ENCODE measurements around the gene NUDT13. TPM values are rescaled to one million over a fixed set of nuclear protein-coding genes. Genes with fewer than 3 reads are reported as not detected.
"Not testable (repeated sequence)": the region's sequence is repeated elsewhere in the genome, so short reads cannot be mapped to it uniquely, and the experiment has no call there.

The NUDT13 gene
- total and polyA plus RNA-seq, 2 donors = 1.3 to 2.1 TPM

DNA sequence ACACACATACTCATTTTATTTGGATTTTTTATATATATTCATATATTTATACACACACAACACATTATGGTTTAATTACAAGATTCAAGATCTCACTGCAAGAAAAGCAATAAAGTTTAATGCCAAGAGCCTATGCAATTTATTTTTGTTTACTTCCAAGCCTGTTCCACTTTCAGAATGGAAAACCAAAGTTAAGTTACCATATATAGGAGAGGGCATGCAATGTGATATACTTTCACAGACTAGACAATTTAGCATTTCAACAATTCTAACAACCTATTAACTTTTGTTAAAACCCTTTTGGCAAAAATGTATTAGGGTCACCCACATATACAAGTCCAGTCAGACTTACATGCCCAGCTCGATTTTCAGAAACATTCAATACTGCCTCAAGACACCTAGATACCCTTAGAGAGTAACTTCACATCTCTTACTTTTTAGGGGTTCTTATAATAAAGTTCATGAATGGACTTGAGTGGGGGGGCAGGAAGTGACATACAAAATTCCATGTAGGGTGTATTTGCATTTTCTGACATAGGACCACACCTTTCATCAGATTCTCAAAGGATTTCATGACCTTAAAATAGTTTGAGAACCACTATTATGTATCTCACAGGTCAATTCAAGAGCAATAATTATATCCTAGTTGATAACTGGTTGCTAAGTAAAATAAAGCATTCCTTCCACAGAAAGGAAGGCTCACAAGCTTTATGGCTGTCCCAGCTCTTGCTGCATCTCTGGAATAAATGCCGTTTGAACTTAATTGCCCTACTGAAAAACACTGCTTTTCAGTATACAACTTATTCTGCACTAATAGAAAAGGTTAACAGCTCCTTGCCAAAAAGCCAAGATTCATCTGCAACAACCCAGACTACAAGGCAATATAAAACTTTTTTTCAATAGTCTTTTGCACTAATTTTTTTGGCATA lies 16.1 kb upstream of the NUDT13 start:
- no peaks in the 10 kb centered on the region for H3K36me3 ChIP-seq (ENCODE audit: insufficient read depth)
- WGBS = 28% methylated on average over 2 of the region's 2 CpGs
- no peak overlapping the region for H3K4me3 ChIP-seq (ENCODE audit: low read depth, low read length)
- H3K27ac ChIP-seq (ENCODE audit: low read depth) = no peak overlapping the region
- H3K4me1 ChIP-seq (ENCODE audit: insufficient read depth) = no peaks in the 10 kb centered on the region
- DNase-seq (ENCODE audit: extremely low spot score) = no peak

GRCh38 chr10:73094986-73095480 lies 15.2 kb upstream of the NUDT13 start:
- H3K4me1 ChIP-seq (ENCODE audit: insufficient read depth) = no peaks in the 10 kb centered on the region
- whole genome bisulfite sequencing = 3% methylated on average over 5 of the region's 5 CpGs
- H3K27ac ChIP-seq (ENCODE audit: low read depth) = no peak overlapping the region
- H3K36me3 ChIP-seq (ENCODE audit: insufficient read depth) = no peaks in the 10 kb centered on the region
- no peak for DNase-seq (ENCODE audit: extremely low spot score)
- H3K4me3 ChIP-seq (ENCODE audit: low read depth, low read length) = peak overlapping the region; percentile 62

- peak; percentile 70 for DNase-seq (ENCODE audit: extremely low spot score)
- Histone ChIP-seq H3K27ac (ENCODE audit: low read depth) (peak overlapping the region; percentile 98), H3K4me3 (ENCODE audit: low read depth, low read length) (peak overlapping the region; percentile 62), H3K36me3 (ENCODE audit: insufficient read depth) (no peaks in the 10 kb centered on the region), H3K4me1 (ENCODE audit: insufficient read depth) (no peaks in the 10 kb centered on the region)
- WGBS = under 1% methylated on average over 14 of the region's 14 CpGs
These were observed 14.7 kb upstream of the NUDT13 start for GRCh38 chr10:73095481-73096021.

GRCh38 chr10:73096041-73096448 lies 14.2 kb upstream of the NUDT13 start:
- Histone ChIP-seq H3K4me1 (ENCODE audit: insufficient read depth) (no peaks in the 10 kb centered on the region), H3K27ac (ENCODE audit: low read depth) (peak overlapping the region; percentile 98), H3K36me3 (ENCODE audit: insufficient read depth) (no peaks in the 10 kb centered on the region), H3K4me3 (ENCODE audit: low read depth, low read length) (peak overlapping the region; percentile 62)
- WGBS = under 1% methylated on average over 29 of the region's 29 CpGs
- DNase-seq (ENCODE audit: extremely low spot score) = no peak

DNA sequence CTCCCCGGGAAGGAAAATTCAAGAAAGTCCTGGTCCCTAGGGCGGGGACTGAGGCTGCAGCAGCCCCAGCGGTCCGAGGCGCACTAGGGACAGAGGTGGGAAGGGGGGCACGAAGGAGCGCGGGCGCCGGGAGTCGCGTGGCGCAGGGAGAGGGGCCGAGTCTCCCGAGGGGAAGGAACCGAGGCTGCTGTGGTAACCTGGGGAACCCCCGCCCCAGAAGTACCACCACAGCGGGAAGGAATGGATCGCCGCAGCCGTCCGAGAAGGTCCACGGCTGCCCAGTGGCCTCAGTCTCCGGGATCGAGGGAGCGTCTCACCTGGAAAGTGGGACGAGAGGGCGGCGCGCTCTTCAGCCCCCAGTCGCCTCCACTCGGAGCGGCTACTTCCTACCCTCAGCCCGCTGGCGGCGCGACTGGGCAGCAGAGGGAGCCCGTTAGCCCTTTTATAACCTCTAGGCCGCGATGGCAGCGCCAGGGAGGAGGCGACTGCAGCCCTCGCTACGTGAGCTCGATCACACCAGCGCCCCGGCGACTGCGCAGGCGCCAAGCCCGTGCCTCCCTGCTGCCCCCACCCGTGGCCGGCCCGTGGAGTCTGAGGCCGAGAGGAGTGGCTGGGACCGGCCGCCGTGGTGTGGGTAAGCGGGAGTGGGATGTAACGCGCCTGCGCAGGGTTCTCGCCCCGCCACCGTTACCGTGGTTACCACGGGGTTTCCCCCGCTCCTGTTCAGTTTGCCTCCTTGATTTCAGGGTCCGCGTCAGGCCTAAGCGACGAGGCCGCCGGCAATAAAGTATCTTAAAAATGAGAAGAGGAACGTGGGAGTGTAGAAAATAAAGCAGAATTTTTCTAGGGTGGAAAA lies 13.6 kb upstream of the NUDT13 start, which contains the start of gene P4HA1:
Gene P4HA1, minus strand, starts transcription at position 418 of the 856 bp plus-strand sequence. CDS start 21,983 bp downstream, outside the sequence.
- WGBS = under 1% methylated on average over 75 of the region's 75 CpGs
- H3K4me1 ChIP-seq (ENCODE audit: insufficient read depth) = no peaks in the 10 kb centered on the region

DNA sequence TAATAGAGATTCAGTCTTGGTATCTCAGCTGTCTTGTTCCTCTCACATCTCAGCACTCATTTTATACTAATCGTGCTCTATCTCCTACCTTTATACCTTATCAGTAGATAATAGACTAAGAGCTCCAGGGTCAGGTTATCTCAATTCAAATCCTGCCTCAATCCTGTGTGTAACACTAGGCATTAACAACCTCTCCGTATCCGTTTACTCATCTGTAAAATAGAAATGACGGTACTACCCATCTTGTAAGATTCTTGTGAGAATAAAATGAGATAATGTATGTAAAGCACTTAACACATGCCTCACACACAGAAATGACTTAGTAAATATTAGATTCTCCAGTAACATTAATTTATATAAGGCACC lies 13.0 kb upstream of the NUDT13 start:
- peak overlapping the region; percentile 78 for H3K27ac ChIP-seq (ENCODE audit: low read depth)
- 27% methylated on average over 4 of the region's 4 CpGs for whole genome bisulfite sequencing
- H3K36me3 ChIP-seq (ENCODE audit: insufficient read depth) = no peaks in the 10 kb centered on the region
- H3K4me3 ChIP-seq (ENCODE audit: low read depth, low read length) = peak overlapping the region; percentile 23
- no peak for DNase-seq (ENCODE audit: extremely low spot score)
- no peaks in the 10 kb centered on the region for H3K4me1 ChIP-seq (ENCODE audit: insufficient read depth)

More for the DNA sequence above, 13.6 kb upstream of the NUDT13 start, which contains the start of gene P4HA1:
- no peaks in the 10 kb centered on the region for H3K36me3 ChIP-seq (ENCODE audit: insufficient read depth)
- peak; percentile 91 for DNase-seq (ENCODE audit: extremely low spot score)
- peak within 1 kb of the TSS; percentile 98 for H3K27ac ChIP-seq (ENCODE audit: low read depth)
- peak within 1 kb of the TSS; percentile 62 for H3K4me3 ChIP-seq (ENCODE audit: low read depth, low read length)

DNA sequence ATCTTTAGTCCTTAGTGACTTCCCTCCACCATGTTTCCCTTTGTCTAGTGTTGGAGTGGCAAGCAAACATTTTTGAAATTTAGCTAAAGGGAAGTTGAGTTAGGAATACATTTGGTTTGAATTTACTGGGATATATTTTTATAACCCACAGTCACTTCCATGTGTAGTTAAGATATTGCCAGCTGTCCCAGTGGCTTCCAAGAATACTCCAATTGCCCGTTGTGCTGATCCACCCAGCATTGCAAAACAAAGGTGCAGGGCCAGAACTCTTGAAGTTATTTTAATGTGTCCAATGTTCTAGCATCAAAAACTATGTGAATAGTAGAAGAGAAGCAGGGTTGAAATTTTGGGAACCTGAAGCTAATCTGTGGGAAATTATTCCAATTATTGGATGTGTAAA lies 11.1 kb upstream of the NUDT13 start:
- H3K27ac ChIP-seq (ENCODE audit: low read depth) = no peak overlapping the region
- H3K4me1 ChIP-seq (ENCODE audit: insufficient read depth) = no peaks in the 10 kb centered on the region
- no peaks in the 10 kb centered on the region for H3K36me3 ChIP-seq (ENCODE audit: insufficient read depth)
- WGBS = 74% methylated on average over 1 of the region's 1 CpG
- H3K4me3 ChIP-seq (ENCODE audit: low read depth, low read length) = no peak overlapping the region
- DNase-seq (ENCODE audit: extremely low spot score) = no peak

- Histone ChIP-seq H3K36me3 (ENCODE audit: insufficient read depth) (no peaks in the 10 kb centered on the region), H3K4me1 (ENCODE audit: insufficient read depth) (no peaks in the 10 kb centered on the region), H3K27ac (ENCODE audit: low read depth) (no peak overlapping the region), H3K4me3 (ENCODE audit: low read depth, low read length) (no peak overlapping the region)
- 84% methylated on average over 3 of the region's 3 CpGs for WGBS
- DNase-seq (ENCODE audit: extremely low spot score) = no peak
These were observed 4.0 kb upstream of the NUDT13 start for GRCh38 chr10:73106301-73106700.

DNA sequence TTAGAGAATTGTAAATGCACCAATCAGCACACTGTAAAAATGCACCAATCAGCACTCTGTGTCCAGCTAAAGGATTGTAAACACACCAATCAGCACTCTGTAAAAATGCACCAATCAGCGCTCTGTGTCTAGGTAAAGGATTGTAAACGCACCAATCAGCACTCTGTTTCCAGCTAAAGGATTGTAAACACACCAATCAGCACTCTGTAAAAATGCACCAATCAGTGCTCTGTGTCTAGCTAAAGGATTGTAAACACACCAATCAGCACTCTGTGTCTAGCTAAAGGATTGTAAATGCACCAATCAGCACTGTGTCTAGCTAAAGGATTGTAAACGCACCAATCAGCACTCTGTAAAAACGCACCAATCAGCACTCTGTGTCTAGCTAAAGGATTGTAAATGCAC lies 1.0 kb upstream of the NUDT13 start:
- 98% methylated on average over 4 of the region's 4 CpGs for WGBS
- H3K27ac ChIP-seq (ENCODE audit: low read depth); H3K4me1 ChIP-seq (ENCODE audit: insufficient read depth); H3K4me3 ChIP-seq (ENCODE audit: low read depth, low read length); H3K36me3 ChIP-seq (ENCODE audit: insufficient read depth); DNase-seq (ENCODE audit: extremely low spot score): not testable (repeated sequence)

DNA sequence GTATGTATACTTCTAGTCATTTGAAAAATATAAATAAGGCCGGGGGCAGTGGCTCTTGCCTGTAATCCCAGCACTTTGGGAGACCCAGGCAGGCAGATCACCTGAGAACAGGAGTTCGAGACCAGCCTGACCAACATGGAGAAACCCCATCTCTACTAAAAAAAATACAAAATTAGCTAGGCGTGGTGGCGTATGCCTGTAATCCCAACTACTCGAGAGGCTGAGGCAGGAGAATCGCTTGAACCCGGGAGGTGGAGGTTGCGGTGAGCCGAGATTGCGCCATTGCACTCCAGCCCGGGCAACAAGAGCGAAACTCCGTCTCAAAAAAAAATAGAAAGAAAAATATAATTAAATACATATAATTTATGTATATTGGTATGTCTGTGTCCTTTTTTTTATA lies 1.8 kb downstream of the NUDT13 start:
- H3K4me3 ChIP-seq (ENCODE audit: low read depth, low read length); H3K4me1 ChIP-seq (ENCODE audit: insufficient read depth); H3K27ac ChIP-seq (ENCODE audit: low read depth); DNase-seq (ENCODE audit: extremely low spot score); H3K36me3 ChIP-seq (ENCODE audit: insufficient read depth): not testable (repeated sequence)
- WGBS = 97% methylated on average over 13 of the region's 13 CpGs

DNA sequence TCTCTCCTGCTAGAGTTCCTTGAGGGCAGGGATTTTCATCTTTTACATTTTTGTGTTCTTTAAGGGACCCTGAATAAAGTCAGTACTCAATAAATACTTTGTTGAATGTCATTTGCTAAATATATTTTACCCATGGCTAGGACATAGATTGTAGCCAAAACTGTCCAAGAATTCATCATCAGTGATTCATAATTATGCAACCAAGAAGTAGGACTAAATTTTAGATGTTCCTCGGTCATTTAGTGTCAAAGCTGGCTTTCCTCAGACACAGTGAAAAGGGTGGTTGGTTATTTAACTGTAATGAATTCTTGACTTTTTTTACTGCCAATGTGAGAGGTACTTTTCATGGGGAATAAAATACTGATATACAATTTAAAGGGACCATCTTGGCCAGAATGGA lies 3.3 kb downstream of the NUDT13 start:
- DNase-seq (ENCODE audit: extremely low spot score) = no peak
- Histone ChIP-seq H3K4me3 (ENCODE audit: low read depth, low read length) (no peak overlapping the region), H3K36me3 (ENCODE audit: insufficient read depth) (no peaks in the 10 kb centered on the region), H3K27ac (ENCODE audit: low read depth) (no peak overlapping the region), H3K4me1 (ENCODE audit: insufficient read depth) (no peaks in the 10 kb centered on the region)
- WGBS = 82% methylated on average over 1 of the region's 1 CpG

DNA sequence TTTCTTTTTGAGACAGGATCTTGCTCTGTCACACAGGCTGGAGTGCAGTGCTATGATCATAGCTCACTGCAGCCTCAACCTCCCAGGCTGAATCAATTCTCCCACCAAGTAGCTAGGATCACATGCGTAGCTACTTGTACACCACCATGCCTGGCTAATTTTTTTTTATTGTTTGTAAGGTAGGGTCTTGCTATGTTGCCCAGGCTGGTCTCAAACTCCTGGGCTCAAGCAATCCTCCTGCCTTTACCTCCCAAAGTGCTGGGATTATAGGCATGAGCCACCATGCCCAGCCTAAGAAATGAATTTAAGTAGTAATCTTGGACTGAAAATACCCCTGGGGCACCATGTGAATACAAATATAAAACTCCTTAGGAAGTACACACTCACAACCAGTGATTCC lies 5.8 kb downstream of the NUDT13 start:
- WGBS = 97% methylated on average over 1 of the region's 1 CpG
- Histone ChIP-seq H3K36me3 (ENCODE audit: insufficient read depth) (no peaks in the 10 kb centered on the region), H3K4me1 (ENCODE audit: insufficient read depth) (no peaks in the 10 kb centered on the region), H3K27ac (ENCODE audit: low read depth) (no peak overlapping the region), H3K4me3 (ENCODE audit: low read depth, low read length) (no peak overlapping the region)
- no peak for DNase-seq (ENCODE audit: extremely low spot score)

DNA sequence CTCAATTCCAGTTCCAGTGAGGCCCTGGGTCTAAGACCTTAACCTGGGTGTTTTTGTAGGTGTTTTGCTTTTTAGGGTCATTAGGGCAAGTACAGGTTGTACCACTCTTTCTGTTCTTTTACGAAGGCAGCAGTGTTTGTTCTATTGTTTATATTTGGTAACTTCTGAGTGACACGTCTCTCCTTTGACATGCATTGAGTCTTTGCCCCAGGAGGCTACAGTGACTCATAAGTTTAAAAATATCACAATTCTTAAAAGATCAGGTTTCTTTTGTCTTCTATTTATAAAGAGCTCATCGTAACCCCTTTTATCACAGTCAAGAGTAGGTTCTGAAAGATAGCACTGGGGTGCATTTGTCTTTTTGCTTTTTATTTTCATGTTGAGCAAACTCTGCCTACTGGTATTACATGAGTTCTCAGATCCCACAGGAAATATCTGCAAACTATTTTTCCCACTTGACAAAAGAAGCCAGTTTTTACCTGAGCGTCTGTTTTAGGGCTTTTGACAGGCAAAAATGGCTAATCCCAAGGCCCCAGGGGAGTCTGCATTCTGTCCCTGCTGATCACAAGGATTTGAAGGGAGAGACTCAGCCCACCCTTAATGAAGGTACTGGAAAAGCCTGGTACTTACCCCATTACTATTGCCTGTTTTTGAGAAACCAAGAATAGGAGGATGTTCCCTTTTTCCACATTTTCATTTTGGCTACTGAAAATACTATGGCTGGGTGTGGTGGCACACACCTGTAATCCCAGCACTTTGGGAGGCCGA lies 7.9 kb downstream of the NUDT13 start:
- no peaks in the 10 kb centered on the region for H3K4me1 ChIP-seq (ENCODE audit: insufficient read depth)
- H3K4me3 ChIP-seq (ENCODE audit: low read depth, low read length) = no peak overlapping the region
- no peaks in the 10 kb centered on the region for H3K36me3 ChIP-seq (ENCODE audit: insufficient read depth)
- WGBS = 60% methylated on average over 5 of the region's 5 CpGs
- H3K27ac ChIP-seq (ENCODE audit: low read depth) = peak overlapping the region; percentile 3
- no peak for DNase-seq (ENCODE audit: extremely low spot score)

All from urinary bladder (tissue), 4 donors.